Activated naive CD8-positive, alpha-beta T cell treated with anti-CD3 and anti-CD28 coated beads, Interleukin-2, amount 50 U/mL, for 16 hours (primary cell): Measurements from ENCODE around the gene ELP5.

Source experiments
- DNase-seq: peaks from one replicate; pipeline ENCODE4 v3.0.0-alpha.2; 2020; ENCODE audit warnings: low read depth, low spot score

The ELP5 gene

DNA sequence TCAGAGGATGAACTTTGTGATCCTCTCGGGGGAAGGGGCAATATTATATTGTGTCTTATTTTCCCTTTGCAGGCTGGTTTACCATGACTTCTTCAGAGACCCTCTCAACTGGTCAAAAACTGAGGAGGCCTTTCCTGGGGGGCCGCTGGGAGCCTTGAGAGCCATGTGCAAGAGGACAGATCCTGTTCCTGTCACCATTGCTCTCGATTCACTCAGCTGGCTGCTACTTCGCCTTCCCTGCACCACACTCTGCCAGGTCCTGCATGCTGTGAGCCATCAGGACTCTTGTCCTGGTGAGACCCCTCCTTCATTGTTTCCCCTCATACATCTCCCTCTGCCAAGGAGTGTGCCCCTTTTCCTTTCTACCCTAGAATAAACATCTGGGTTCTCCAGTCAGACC, 2.5 kb downstream of the ELP5 start:
- DNase-seq, result no peak

DNA sequence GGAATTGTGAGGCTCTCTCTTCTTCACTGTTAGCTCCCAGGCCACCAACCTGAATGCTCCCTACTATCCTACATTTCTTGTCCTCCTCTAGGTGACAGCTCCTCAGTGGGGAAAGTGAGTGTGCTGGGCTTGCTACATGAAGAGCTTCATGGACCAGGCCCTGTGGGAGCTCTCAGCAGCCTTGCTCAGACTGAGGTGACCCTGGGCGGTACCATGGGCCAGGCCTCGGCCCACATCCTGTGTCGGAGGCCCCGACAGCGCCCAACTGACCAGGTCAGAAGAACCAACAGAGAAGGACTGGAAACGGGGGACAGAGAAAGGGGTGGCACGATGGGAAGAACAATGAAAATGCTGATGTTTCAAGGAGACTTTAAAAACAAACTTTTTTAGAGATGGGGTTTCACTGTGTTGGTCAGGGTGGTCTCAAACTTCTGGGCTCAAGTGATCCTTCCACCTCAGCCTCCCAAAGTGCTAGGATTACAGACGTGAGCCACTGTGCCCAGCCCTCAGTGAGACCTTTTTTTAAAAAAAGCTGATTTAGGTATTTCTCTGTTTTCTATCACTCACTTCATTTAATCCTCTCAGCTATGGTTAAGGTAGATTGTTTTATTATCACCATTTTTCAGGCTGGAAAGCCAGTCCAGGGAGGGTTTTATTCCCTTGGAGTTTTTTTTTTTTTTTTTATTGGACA, 4.9 kb downstream of the ELP5 start:
- no peak for DNase-seq

DNA sequence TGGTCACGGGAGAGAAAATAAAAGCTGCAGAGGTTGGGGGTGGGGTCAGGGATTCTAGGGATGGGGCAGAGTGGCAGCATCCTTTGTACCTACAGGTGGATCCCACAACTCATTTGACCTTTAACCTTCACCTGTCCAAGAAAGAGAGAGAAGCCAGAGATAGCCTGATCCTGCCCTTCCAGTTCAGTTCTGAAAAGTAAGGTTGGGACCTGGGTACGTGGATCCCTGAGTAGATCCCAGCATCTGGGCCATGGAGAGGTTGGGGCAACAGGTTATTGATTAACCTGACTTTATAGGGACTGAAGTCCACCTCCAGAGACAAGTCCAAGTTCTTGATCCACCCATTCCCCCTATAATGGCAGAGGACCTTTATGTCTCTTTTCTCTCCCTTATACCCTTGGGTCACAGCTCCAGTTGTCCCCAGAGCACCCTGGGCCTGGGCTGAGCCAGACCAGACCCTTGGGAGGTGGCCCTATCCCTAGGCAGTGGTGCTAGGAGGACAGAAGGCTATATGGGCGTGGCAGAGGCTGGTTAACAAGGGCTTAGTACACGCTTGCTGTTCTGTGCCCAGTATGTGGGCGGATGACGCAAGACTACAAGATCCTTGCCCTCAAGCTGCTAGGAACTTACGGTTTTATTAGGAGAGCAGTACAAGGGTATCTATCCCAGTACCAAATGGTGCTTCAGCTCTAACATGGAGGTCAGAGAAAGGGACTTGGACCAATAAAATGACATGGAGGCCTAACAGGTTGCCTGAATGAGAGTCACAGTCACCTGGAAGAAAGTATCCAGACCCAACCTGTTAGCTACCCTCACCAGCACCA, 6.9 kb downstream of the ELP5 start:
- no peak for DNase-seq

DNA sequence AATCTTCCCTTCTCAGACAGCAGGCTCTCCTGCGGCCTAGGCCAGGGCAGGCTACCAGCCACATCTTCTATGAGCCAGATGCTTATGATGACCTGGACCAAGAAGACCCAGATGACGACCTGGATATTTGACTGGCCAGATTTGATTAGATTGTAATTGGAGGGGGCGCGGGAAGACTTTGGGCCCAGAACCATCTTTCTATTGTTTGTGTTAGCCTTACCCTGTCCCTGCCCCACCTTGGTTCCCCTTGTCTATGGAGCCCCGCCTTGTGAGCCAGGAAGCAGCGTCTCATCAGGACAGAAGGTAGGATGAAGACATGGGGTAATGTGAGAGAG, 7.5 kb downstream of the ELP5 start:
- no peak for DNase-seq

DNA sequence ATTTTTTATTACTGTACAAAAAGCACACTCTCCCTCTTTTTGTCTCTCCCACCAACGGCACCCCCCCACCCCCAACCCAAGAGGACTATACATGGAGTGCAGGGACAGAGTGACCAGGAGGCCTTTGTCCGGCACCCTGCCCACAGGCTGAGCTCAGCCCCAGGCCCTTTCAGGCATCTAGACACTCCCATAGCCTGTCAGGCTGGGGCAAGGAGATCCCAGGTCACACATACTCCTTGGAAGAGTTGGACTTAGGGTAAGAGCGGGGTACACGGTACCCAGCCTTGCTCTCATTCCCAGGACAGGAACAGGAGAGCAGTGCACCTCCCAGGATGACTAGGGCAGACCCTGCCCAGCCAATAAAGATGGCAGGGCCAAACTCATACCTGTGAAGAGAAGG, 8.1 kb downstream of the ELP5 start:
- no peak for DNase-seq

DNA sequence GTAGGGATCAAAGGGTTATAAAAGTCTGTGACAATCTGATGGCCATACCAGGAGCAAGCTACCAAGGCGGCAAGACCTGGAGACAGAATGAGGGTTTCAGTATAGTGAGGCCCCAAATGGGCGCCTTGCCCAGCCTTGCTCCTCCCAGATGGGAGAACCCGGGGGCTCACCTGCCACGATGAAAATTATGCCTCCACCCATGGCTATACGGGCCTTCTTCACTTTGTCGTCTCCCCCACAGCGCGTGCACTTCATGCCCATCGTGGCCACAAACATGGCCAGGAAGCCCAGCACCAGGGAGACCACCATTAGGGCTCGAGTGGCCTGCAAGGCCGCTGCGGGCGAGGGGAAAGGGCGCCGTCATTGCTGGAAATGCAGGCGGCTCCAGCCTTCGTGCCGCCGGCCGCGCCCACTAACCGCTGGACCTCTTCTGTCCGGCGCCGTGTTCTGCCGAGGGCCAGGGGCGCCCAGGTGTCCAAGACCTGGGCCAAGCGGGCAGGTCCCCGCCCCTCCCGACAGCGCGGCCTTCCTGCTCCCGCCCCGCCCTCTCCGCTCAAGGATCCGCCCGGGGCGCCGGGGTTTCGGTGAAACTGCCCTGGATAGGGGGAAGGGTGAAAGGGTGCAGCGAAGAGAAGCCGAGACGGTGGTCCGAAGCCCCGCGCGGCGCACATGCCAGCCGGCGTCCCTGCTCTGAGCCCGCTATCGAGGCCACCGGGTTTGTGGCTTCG, 8.8 kb downstream of the ELP5 start:
- DNase-seq, result no peak

DNA sequence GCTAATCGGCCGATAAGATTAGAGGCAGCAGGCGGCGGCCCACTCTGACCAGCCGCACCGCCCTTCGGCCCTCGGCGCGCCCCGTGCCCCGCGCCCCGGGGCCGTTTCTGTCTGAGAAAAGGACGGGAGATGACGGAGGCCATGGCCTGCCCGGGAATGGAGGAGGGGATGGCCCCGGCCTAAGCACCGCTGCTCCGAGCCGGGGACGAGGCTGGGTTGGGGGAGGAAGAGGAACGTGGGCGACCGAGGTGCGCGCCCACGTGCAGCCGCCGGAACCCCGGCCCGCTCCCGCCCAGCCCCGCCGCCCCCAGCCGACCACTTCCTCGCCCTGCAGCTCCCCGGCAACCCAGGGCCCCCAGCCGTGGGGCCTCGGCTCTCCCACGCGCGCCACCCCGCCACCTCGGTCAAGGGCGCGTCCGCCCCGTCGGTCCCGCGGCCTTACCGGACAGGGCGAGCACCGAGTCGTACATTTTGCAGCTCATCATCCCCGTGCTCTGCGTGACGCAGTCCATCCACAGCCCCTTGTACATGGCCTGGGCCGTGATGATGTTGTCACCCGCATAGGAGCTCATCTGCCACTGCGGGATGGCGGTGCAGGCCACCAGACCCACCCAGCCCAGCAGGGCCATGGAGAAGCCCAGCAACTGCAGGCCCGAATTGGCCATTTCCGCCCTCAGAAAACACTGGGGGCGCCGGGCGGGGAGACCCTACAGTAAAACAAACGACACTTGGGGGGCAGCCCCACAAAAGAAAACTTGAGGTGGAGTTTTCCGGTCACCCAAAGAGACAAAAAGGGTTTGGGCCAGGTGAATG, 9.6 kb downstream of the ELP5 start:
- no peak for DNase-seq

DNA sequence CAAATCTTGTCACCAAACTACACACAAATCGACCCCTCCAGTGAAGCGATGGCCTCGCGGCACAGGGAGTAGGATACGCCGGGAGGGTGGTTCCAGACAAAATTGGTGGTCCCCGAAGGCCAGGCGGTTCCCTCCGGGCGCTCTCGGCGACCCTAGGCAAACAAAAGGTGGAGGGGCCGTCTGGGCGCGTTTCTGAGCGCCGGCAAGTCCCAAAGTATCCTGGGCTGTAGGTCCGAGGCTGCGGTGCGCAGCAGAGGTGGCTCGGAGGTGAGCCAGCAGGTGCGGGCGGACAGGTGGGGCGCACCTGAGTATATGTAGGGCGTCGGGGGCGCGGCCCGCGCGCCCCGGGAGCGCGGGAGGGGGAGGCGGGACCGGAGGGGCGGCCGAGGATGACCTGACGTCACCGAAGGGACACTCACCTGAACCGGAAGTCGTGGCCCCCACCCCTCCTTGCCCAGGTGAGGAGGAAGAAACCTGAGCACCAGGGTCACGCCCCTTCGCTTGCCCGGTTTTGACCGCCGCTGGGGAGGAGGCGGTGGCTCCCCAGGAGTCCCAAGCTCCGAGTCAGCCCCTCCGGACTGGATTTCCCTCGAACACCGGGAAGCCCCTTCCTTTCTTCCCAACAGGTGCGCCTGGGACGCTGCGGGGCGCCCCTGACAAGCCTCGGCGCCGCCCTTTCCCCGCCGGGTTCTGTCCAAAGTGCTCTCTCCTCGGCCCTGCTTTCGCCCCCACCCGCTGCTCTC, 10.3 kb downstream of the ELP5 start, which contains the start of gene CLDN7:
Gene CLDN7, minus strand, starts transcription at position 287 of the 743 bp plus-strand sequence. CDS start 435 bp downstream, outside the sequence.
- no peak for DNase-seq

DNA sequence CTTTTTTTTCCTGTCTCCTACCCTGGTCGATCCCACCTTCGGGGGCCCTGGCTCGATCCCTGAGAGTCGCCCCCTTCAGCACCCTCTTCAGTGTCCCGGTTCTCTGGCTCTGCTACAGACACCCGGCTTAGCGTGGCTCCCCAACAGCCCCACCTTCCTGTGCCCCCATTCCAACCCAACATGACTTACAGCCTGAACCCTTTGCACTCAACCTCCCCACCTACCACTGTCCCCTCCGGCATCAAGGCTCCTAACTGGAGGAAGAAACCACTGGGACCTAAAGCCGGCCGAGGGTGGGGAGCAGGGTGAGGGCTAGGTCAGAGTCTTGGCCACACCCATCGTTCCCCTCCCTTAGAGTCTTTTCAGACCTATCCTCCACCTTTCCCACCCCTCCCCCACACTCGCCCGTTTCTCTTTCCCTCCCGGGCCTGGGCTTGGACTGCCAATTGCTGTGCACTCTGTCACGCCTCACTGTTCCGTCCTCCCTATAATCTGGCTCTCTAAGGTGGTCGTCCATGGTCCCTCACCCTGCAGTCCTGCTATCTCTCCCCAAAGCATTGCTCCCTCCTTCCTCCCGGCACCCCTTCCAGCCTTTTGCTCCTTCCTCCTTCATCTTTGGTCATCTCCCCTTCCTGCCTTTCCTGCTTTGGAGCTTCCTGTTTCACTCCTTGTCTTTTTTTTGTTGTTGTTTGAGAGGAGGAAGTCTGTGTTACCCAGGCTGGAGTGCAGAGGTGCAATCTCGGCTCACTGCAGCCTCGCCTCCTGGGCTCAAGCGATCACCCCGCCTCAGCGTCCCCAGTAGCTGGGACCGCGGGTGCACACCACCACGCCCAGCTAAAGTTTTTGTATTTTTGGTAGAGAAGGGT, 11.2 kb downstream of the ELP5 start:
- DNase-seq, result no peak

DNA sequence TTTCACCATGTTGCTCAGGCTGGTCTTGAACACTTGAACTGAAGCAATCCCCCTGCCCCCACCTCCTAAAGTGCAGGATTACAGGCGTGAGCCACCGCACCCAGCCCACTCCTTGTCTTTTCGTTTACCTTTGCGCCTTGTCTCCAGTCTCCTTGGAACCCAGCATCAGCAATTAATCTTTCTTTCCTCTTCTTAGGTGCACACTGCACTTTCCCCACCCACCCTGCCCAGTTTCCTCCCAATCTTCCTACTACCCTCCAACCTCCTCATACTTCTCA, 11.7 kb downstream of the ELP5 start:
- DNase-seq, result no peak

DNA sequence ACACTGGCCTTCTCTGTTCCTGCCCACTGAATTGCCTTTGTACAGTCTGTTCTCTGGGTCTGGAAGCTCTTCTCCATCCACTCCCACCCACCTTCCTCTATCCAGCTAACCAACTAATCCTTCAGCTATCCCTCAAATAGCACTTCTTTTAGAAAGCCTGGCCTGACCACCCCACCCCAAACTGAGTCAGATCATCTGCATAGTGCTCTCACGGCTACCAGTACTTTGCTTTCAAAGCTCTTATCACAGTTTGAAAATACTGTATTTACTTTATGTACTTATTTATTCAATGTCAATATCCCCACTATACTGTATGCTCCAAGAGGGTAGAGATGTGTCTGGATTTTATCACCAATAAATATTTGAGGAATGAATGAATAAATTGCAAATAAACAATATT, 14.8 kb downstream of the ELP5 start:
- DNase-seq, result no peak

DNA sequence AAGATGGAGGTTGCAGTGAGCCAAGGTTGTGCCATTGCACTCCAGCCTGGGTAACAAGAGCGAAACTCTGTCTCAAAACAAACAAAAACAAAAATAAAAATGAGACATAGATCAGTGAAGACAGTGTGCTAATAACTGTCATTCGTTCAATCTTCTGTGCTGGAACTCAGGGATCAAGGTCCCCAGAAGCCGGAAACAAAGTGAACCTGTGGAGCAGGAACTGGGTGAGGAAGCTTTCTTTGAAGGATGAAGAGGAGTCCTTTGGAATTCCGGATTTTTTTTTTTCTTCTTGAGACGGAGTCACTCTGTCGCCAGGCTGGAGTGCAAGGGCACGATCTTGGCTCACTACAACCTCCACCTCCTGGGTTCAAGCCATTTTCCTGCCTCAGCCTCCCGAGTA, 27.4 kb downstream of the ELP5 start:
- DNase-seq, result no peak

DNA sequence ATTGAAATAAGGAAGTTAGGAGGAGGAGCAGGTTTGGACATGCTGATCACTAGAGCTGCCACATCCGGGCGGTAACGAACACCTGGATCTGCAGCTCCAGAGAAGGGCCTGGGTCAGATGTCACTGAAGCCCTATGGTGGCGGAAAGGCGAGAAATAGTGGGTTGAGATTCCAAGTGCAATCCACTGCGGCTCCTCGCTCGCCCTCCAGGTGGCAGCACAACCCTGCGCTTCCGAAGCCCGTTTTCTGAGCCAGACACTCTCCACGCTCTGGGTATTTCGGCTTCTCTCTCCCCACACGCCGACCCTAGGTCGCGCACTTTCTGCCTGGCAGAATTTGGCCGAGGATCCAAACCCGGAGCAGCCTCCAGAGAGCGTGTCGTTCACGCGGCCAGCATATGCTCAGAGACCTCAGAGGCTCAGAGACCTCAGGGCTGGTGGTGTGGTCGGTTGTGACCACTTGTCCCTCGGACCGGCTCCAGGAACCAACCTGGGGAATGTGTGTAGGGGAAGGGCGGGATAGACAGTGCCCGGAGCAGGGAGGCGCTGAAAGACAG, 28.6 kb downstream of the ELP5 start:
- DNase-seq, result peak; percentile 66

DNA sequence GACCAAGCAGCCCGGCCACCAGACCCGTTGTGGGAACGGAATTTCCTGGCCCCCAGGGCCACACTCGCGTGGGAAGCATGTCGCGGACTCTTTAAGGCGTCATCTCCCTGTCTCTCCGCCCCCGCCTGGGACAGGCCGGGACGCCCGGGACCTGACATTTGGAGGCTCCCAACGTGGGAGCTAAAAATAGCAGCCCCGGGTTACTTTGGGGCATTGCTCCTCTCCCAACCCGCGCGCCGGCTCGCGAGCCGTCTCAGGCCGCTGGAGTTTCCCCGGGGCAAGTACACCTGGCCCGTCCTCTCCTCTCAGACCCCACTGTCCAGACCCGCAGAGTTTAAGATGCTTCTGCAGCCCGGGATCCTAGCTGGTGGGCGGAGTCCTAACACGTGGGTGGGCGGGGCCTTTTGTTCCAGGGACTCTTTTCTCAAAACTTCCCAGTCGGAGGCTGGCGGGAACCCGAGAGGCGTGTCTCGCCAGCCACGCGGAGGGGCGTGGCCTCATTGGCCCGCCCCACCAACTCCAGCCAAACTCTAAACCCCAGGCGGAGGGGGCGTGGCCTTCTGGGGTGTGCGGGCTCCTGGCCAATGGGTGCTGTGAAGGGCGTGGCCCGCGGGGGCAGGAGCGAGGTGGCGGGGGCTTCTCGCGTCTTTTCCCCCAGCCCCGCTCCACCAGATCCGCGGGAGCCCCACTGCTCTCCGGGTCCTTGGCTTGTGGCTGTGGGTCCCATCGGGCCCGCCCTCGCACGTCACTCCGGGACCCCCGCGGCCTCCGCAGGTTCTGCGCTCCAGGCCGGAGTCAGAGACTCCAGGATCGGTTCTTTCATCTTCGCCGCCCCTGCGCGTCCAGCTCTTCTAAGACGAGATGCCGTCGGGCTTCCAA, 29.3 kb downstream of the ELP5 start, which contains the start of gene SLC2A4:
Gene SLC2A4, plus strand, starts transcription at position 645 of the 879 bp plus-strand sequence. Its CDS starts 217 bp downstream, at position 862.
- peak; percentile 80 for DNase-seq

DNA sequence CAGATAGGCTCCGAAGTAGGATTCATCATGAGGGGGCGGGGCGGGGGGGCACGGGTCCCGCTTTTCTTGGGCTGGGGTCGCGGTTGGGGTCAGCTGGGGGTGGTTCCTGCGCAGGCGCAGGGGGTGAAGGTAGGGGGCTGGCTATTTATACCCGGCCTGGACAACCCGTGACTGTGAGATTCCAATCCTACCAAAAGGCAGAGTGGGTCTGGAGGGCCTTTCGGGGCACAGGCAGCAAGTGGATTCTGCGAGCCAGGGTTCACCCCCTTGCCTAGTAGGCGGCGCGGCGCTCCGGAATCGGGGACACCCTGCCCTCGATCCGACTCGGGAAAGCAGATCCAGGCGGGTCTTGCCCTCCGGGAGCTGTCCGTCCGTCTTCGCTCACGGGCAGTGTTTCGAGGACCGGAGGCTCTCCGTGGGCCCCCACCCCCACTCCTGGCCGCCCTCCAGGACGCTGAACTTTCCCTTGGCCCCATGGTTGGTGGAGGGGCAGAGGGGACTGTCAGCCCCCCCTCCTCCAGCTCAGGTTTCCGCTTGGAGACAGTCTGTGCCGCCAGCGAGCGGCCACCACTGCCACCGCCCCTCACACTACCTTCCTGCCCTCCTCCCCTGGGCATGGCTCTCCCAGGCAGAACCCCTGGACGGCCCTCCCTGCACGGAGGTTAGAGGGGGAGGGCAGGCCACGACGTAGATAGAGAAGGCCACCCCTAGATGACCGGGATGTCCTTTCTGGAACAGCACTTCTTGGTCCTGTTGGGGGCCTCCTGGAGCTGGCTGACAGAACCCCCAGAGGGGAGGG, 30.1 kb downstream of the ELP5 start:
- DNase-seq, result no peak

DNA sequence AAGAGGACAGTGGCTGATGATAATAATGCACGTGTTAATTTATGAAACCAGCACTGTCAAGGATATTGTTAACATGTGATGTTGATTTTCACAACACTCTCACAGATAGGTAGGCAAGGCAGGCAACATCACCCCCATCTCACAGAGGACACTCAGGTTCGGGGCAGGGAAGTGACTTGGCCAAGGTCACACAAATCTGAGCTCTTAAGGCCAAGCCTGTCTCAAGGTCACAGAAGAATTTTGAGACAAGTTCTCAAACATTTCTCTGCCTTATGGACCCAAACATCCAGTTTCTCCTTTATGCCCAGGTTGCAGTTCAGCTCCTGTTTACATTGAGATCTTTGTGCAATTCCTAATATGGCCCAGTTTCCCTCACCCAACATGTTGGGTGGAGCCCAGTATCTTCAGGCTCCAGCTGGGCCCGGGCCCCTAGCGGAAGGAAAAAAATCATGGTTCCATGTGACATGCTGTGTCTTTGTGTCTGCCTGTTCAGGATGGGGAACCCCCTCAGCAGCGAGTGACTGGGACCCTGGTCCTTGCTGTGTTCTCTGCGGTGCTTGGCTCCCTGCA, 30.8 kb downstream of the ELP5 start:
- no peak for DNase-seq

DNA sequence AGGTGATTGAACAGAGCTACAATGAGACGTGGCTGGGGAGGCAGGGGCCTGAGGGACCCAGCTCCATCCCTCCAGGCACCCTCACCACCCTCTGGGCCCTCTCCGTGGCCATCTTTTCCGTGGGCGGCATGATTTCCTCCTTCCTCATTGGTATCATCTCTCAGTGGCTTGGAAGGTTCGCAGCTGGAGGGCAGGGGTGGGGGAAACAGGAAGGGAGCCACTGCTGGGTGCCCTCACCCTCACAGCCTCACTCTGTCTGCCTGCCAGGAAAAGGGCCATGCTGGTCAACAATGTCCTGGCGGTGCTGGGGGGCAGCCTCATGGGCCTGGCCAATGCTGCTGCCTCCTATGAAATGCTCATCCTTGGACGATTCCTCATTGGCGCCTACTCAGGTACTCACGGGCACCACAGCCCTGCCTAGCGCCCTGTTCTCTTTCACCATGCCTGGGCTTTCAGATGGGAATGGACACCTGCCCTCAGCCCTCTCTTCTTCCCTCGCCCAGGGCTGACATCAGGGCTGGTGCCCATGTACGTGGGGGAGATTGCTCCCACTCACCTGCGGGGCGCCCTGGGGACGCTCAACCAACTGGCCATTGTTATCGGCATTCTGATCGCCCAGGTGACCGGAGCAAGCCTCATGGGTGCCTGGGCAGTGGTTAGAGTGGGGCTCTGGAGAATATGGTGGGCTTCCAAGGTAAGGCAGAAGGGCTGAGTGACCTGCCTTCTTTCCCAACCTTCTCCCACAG, 31.6 kb downstream of the ELP5 start:
- no peak for DNase-seq
